NCI-H82 treated with DMSO at 0.1 percent for 48 hours (cell line): Measurements from ENCODE around the gene FRMD6.

Source experiments
- DNase-seq: peaks from one replicate; lab custom pipeline; 2025; ENCODE audit not compliant: unreplicated experiment; lab: John Stamatoyannopoulos, UW

FRMD6 gene

DNA sequence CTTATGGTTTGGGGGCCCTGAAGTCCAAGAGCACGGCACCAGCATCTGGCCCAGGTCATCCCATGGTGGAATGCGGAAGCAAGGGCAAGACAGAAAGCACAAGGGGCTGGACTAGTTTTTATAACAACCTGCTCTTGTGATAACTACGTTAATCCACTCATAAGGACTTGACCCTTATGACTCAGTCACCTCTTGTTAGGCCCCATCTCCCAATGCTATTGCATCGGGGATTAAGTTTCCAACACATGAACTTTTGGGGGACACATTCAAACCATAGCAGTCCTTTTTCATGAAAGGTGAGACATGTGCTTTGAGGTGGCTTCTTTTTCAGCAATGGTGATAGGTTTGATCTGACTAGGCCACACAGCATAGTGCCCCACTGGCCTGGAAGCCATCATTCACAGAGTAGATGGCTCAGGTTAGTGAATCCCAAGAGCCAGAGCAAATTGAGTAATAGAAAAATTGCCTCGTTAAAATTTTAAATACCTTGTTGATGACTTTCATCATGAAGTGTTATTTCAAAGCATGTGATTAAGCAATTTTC lies 12.1 kb downstream of the FRMD6 start:
- no peak for DNase-seq

DNA sequence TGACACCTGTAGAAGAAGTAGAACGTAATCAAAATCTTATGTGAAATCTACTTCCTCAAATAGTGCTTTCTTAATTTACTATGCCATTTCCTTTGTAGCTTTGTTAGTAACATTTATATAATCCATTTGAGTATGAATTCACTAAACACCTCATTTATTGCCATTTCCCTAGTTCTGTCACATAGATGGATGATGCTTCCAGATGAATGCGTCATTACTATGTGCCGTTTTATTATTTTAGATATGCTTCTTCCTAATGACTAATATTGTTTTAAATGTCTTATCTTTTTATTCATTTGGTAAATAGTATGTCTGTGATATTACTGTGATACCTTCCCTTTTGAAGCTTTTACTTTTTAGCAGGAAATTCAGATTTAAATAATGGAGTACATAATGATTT lies 14.4 kb downstream of the FRMD6 start:
- DNase-seq, result no peak

DNA sequence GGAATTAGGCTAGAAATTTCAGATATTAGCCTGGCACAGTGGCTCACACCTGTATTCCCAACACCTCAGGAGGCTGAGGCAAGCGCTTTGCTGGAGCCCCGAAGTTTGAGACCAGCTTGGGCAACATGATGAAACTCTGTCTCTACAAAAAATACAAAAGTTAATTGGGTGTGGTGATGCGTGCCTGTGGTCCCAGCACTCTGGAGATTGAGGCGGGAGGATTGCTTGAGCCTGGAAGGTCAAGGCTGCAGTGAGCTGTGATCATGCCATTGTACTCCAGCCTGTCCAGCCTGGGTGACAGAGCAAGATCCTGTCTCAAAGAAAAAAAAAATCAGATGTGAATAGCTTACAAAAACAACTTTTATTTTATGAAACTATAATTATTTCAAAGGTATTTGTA lies 15.1 kb downstream of the FRMD6 start:
- no peak for DNase-seq

DNA sequence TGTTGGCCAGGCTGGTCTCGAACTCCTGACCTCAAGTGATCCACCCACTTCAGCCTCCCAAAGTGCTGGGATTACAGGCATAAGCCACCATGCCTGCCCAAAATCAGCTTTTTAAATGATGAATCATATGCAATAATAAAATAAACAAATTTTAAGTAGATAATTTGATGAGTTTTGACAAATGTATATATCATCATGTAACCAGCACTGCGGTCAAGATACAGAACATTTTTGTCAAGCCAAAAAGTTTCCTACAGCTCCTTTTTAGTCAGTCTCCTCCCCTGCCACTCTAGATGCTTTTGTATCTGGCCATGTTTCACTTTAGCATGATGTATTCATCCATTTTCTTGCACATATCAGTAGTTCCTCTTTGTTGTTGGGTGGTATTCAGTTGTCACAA lies 17.2 kb downstream of the FRMD6 start:
- DNase-seq, result no peak

DNA sequence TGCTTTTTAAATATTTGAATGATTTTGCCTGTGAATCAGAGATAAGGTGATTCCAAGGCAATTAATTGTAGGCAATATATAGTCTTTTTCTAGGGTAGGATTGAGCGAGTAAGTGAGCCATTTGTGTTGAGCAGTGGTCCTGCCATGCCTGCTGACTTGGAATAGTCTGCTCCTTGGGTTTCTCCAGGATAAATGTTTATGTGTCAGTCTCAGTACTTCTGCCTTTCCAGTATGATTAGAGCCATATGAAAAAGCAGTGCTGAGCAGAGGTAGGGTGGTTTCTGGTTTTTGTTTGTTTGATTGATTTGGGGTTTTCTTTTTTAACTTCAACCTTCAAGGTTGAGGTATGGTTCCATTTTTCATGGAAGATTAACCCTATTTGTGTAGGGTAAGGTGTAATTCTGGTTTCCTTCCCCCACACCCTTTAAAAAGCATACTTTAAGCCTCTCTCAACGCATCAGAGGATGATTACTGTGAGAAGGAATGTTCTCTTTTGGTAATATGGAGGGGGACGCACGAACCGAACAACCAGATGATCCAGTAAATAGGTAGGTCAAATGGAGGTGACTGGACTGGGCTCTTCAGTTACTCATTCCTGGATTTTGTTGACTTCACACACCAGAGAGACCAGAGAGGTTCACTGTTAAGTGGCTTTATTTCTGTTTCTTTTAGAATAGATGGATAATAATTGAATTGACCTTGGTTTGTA lies 22.7 kb downstream of the FRMD6 start:
- no peak for DNase-seq

DNA sequence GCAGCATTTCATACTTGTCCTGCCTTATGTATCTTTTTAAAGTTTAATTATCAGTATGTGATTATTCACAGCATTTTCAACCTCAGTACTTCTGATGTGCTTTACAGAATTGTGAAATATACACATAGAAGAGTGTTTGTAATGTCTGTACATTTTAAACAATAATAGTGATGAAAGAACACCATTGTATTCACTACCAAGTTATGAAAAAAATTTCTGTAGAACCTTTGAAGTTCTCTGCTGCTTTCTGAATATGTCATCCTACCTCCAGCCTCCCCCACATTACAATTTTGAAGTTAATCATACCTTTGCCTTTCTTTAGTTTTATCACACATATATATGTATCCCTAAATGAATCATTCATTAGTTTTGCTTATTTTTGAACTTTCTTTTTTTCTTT lies 24.8 kb downstream of the FRMD6 start:
- no peak for DNase-seq

DNA sequence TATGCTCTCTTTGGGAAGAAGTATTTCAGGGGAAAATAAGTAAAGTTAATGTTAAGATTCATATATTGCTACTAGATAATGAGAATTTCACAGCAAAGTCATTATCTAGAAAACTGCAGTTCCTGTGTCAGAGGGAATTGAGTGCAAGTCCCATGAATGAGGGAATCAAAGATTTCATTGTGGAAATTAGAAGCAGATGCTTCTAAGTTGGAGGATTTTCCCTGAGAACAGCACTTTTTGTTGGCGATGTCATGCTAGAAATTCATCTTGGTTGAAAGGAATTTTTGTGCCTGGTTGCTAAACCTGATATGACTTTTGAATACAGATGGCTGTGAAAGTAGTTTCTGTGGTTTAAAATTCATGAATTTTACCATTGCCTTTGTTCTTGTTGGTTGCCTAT lies 25.6 kb downstream of the FRMD6 start:
- DNase-seq, result no peak

DNA sequence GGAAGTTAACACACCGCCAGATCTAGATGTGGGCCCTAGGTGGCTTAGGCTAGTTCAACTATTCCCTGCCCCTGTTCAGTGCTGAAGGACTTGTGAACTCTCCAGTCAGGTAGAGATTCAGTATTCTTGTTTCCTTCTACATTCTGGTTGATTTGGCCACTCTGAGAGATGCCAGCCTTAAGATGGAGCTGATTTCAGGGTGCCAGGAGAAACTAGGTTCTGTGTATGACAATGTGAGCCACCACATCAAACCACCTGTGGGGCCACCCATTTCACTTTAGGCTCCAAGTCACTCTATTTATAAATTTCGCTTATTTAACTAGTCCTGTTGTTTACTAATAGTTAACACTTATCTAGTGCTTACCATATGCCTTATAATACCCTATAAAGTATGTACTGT lies 26.0 kb downstream of the FRMD6 start:
- no peak for DNase-seq

DNA sequence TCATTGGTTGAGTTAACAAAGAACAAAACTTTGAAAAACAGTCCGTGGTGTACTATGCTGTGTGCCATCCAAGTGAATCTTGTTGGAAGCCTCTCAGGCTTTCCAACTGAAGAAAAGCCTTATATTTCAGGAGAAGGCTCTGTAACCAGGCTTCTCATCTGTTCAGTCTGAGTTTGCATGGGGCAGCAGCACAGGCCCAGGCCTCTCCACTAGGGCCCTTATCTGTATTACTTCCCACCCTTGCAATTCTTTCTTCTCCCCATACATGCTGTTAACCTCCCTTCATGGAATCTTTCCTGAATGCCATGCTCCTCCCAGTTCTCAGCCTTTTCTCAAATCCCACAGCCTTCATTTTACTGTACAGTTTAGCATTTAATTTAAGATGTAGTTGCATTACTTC lies 28.3 kb downstream of the FRMD6 start:
- no peak for DNase-seq

DNA sequence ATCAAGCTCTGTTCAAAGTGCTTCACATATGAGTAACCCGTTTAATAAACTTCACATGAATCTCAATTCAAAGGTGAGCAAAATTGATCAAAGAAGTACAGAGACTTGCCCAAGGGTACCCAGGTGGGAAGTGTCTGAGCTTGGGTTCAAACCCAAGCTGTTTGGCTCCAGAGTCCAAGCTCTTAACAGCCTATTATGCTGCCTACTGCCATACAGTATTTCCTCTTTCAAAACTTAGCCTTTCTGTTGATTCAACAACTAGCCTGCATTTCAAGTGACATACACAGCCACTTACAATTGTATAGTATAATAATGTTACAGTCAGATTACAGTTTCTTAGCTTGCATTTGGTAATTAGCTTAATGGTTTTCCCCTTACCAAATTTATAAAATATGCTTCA lies 29.7 kb downstream of the FRMD6 start:
- no peak for DNase-seq

DNA sequence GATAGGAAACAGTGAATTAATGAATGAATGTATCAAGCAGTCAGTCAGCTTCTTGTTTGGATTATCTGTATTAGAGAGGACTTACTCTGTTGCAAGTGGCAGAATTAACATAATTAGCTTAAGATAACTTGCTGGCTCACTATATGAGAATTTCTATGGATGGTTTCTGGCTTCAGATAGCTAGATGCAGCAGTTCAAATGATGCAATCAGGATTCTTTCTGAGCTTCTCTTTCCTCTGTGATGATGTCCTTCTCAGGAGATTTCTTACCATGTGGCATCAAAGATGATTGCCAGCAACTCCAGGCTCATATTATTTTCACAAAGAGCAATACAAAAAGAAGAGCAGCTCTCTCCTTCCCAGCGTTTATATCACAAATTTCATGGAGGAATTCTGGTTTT lies 30.7 kb downstream of the FRMD6 start:
- DNase-seq, result no peak

DNA sequence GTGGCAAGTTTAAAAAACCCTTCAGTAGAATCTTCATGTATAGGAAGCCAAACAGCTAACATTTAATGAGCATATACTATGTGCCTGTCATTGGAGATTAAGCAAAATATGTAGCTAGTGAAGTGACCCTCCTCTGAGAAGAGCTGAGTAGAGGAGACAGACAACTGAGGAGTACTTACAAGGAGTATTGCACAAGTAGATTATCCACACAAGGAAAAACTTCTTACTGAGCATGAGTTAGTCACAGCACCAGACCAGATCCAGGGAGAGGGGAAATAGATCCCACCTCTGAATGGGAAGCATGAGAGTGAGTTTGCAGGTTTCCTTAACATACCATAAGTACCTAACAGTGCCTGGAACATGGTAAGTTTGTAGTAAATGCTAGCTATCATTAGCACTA lies 33.0 kb downstream of the FRMD6 start:
- no peak for DNase-seq

DNA sequence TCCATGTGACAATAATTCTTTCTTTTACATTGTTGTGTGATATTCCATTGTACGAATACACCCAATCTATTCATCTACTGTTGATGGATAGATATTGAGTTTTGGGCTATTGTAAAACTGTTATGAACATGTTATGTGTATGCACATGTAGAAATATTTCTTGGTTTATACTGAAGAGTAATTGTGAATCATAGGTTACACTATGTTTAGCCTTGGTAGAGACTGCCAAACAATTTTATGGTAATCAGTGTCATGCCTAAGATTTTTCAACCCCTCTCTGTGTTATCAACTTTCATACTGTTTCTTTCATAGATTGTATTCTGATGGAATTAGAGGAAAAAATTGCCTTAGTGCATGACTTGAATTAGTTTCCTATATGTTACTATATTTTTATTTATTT lies 39.5 kb downstream of the FRMD6 start:
- DNase-seq, result no peak

DNA sequence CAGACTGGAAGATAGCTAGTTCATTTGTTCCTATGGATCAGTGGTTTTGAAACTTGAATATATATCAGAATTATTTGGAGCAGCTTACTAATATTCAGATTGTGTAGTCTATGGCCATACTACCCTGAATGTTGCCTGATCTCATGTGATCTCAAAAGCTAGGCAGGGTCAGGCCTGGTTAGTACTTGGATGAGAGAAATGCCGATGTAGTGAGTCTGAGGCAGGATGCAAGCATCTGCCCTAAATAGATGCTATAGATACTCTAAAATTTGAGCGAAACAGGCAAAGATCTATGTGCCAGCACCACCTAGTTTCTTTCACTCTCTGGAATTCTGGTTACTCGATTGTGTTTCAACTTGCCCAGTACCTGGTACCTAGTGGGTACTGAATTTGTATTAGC lies 40.9 kb downstream of the FRMD6 start:
- no peak for DNase-seq

DNA sequence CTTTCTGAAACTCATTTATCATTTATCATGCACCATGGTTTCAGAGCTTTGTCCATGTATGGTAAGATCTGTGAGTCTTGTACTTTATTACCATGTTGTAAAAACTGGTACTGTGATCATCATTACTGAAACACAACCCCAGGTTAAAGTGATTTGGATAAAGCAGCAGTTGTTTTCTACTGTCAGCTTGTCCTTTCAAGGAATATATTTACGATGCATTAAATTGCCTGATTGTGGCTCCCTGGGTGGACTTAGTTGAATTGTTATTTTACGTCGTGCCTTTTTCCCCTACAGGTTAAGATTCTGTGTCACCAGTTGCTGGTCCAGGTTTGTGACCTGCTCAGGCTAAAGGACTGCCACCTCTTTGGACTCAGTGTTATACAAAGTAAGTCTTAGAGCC lies 46.1 kb downstream of the FRMD6 start:
- DNase-seq, result no peak

DNA sequence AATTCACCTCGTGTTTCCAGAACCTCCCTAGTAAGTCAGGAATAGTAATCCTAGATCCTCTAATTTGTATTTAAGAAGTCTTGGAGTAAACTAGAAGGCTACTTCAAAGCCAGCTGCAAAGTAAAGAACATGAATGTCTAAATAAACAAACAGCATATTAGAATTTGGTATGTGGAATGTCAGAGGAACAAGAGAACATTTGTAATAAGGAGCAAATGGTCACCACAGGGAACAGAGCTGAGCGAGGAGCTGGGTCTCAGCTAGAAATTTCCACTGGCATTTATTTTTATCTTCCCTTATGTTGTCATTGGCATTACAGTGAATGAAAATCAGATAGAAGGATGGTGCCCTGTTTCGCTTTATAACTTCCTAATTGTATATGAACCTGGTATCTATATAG lies 50.2 kb downstream of the FRMD6 start:
- DNase-seq, result no peak

DNA sequence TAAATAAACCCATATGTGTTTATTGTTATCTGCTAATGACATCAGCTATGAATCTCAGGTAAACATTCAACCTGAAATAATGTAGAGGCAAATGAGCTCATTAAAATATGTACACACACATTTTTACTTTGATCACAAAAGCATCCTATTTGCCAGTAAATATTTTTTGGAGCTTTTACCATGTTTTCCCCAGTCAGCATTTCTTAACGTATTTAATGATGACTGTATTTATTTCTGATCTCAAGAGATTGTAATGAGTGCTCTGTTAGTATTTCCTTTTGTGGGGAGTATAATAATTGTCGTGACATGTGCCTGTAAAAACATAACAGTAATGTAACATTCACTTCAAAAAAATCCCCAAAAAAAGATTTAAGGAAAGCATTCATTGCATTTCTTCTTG lies 52.1 kb downstream of the FRMD6 start:
- DNase-seq, result no peak

DNA sequence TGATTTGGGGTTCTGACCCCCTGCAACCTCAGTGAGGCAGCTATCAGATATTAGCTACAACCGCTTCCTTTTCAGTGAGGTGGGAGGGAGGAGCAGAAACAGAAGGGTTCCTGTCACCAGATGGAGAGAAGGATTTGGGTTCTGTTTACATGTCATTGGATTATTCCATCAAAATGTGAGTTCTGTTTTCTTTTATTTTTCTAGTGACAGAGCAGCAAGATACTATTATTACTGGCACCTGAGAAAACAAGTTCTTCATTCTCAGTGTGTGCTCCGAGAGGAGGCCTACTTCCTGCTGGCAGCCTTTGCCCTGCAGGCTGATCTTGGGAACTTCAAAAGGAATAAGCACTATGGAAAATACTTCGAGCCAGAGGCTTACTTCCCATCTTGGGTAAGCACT lies 52.8 kb downstream of the FRMD6 start:
- no peak for DNase-seq

DNA sequence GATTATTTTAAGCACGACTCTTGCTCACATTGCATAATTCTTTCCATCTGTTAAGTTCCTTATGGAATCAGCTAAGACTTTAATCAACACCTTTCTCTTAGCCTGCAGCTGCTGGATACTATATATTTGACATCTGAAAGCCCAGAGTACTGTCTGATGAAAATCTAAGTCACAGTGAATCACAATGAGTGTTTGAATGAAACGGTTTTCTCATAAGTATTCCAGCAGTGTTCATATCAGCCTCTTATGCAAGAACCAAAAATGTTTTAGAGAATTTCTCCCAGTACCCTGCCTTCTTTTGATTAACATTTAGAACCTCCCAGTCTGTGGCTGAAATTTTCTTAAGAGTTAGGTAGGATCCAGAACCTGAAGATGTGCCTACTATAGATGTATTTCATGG lies 55.6 kb downstream of the FRMD6 start:
- DNase-seq, result no peak

DNA sequence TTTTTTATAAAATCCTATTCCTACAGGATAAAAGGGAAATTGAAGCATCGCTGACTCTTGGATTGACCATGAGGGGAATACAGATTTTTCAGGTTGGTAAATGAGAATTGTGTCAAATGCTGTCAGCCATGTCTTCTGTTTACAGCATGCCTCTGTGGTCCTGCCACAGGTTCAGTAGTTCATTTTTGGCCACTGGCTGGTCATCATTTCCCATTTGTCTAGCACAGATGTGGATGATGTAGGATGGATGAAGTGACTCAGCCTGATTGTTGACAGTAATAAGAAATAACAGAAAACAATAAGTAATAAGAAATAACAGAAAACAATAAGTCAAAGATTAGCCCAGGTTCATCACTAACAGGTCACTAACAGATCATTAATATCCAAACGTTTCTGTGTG lies 59.8 kb downstream of the FRMD6 start:
- no peak for DNase-seq

DNA sequence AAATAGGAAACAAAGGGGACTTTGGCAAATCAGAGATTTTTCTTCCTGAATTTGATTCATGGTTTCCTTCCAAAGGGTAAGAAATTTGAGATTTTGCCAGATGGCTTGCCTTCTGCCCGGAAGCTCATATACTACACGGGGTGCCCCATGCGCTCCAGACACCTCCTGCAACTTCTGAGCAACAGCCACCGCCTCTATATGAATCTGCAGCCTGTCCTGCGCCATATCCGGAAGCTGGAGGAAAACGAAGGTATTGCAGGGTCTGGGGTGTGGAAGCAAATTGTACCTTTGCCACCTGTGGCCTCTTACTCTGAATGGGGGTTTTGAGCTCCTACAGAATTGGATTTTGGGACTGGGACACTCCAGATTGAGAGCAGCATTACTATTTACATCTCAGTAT lies 63.5 kb downstream of the FRMD6 start:
- DNase-seq, result no peak

DNA sequence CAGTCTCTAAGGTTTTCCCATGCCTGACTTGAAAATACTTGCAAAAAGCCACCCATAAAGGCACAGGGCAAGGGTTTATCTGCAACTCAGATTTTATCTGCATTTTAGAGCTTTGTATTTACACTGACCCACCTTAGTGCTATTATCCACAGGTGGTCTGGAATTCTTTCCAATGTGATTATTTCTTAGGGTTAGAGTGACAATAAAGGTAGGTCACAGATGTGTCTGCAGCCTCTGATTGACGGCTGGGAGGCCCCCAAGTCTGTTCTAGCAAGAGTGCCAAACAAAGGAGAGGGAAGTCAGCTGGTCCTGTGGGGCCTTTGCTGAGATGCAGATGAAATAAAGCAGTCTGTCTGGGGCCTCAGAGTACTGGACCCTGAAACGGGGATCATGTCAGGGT lies 64.0 kb downstream of the FRMD6 start:
- DNase-seq, result no peak

DNA sequence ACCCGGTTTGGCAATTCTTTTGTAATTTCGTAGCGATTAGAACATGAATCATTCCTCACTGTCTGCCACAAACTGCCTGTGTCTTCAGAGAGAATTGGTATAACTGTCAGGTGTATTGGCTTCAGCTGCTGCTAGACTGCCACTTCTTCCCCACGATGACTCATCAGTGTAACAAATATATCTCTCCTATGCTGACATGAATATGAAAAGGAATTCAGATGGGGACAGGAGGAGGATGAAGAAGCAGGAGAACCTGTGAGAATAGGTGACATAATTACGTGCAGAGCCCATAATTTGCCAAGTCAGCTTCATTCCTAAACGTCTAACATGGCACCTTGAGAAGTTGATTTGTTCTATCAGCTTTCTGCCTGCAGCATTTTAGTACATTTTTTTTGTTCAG lies 64.9 kb downstream of the FRMD6 start:
- no peak for DNase-seq
